SU-DHL-6 (cell line): ENCODE data around the gene ALPI.

Experiments used
- EZH2phosphoT487 ChIP-seq: fragments of 200-600 bp; sonication (generic), shearing (Covaris generic); conservative IDR thresholded peaks from 2 replicates; pipeline ENCODE4 v1.6.1; 2018; ENCODE audit warnings: mild to moderate bottlenecking, antibody characterized with exemption, low read length, moderate library complexity, mixed read lengths
- TF ChIP-seq, protein P1 (sequence below): fragments of 200-600 bp; sonication (generic); IDR thresholded peaks from one replicate; pipeline ENCODE4 v1.5.1; 2017; ENCODE audit warnings: antibody characterized with exemption, mild to moderate bottlenecking, low read length, moderate library complexity; ENCODE audit not compliant: insufficient read depth, poor library complexity, severe bottlenecking

- TF ChIP-seq, protein P1, sequence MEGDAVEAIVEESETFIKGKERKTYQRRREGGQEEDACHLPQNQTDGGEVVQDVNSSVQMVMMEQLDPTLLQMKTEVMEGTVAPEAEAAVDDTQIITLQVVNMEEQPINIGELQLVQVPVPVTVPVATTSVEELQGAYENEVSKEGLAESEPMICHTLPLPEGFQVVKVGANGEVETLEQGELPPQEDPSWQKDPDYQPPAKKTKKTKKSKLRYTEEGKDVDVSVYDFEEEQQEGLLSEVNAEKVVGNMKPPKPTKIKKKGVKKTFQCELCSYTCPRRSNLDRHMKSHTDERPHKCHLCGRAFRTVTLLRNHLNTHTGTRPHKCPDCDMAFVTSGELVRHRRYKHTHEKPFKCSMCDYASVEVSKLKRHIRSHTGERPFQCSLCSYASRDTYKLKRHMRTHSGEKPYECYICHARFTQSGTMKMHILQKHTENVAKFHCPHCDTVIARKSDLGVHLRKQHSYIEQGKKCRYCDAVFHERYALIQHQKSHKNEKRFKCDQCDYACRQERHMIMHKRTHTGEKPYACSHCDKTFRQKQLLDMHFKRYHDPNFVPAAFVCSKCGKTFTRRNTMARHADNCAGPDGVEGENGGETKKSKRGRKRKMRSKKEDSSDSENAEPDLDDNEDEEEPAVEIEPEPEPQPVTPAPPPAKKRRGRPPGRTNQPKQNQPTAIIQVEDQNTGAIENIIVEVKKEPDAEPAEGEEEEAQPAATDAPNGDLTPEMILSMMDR: no peak
- no peak for TF ChIP-seq EZH2phosphoT487
These were observed 39.3 kb downstream of the ALPI start for GRCh38 chr2:232495292-232495691.
